ENCODE measurements around the gene COX18. TPM values are rescaled to one million over a fixed set of nuclear protein-coding genes. Genes with fewer than 3 reads are reported as not detected.

COX18 gene
- total and polyA plus RNA-seq, 7 donors: 6.6 to 21.3 (median 13.6) TPM

- H3K4me3 ChIP-seq: peak overlapping the region; percentile 64 to 87 (median 76)
- no peak for DNase-seq
- intact Hi-C loops (cut with DNase I): no loop called here
- WGBS, 2 donors: 2 to 6% methylated on average over 9 of the region's 9 CpGs
- peaks cover 0 to 21% (median 0%) of the 10 kb centered on the region in 4 donors for H3K36me3 ChIP-seq
- H3K27ac ChIP-seq: peak overlapping the region; percentile 92 to 97 (median 94)
- no peak for TF ChIP-seq POLR2A (IDR thresholded peaks at IDR 0.05)
- TF ChIP-seq EP300 (IDR thresholded peaks at IDR 0.05): no peak
- TF ChIP-seq CTCF (IDR thresholded peaks at IDR 0.05): no peak
- TF ChIP-seq POLR2AphosphoS5 (IDR thresholded peaks at IDR 0.05): no peak
- H3K9me3 ChIP-seq: no peaks in the 10 kb centered on the region
- no peaks in the 10 kb centered on the region for H3K27me3 ChIP-seq
- peaks cover 0 to 34% (median 21%) of the 10 kb centered on the region in 4 donors for H3K4me1 ChIP-seq
These were observed 516 bp upstream of the COX18 start for GRCh38 chr4:73070074-73070390.

- H3K36me3 ChIP-seq: peaks cover 0 to 17% (median 0%) of the 10 kb centered on the region in 4 donors
- peaks cover 0 to 34% (median 21%) of the 10 kb centered on the region in 4 donors for H3K4me1 ChIP-seq
- intact Hi-C loops (cut with DNase I): loop anchor here (1.0 to 5.0 kb wide), 2 partner anchors 190 to 501 kb away; partner anchors contain the start of genes ADAMTS3 and ANKRD17
- H3K9me3 ChIP-seq: no peaks in the 10 kb centered on the region
- H3K27me3 ChIP-seq: no peaks in the 10 kb centered on the region
- peak overlapping the region; percentile 64 to 87 (median 76) for H3K4me3 ChIP-seq
- peak overlapping the region; percentile 92 to 97 (median 94) for H3K27ac ChIP-seq
- DNase-seq: no peak
- TF ChIP-seq POLR2AphosphoS5 (IDR thresholded peaks at IDR 0.05) (peak in 1 of 4 donors; percentile 41), CTCF (IDR thresholded peaks at IDR 0.05) (no peak), EP300 (IDR thresholded peaks at IDR 0.05) (no peak)
- WGBS, 2 donors: 0% methylated on average over 27 of the region's 27 CpGs
These were observed 802 bp downstream of the COX18 start for GRCh38 chr4:73068491-73069337.

GRCh38 chr4:73067971-73068394 lies 1.5 kb downstream of the COX18 start:
- no peak for TF ChIP-seq POLR2AphosphoS5 (IDR thresholded peaks at IDR 0.05)
- TF ChIP-seq POLR2A (IDR thresholded peaks at IDR 0.05): no peak
- no peak for TF ChIP-seq EP300 (IDR thresholded peaks at IDR 0.05)
- TF ChIP-seq CTCF (IDR thresholded peaks at IDR 0.05): no peak
- Histone ChIP-seq H3K27me3 (no peaks in the 10 kb centered on the region), H3K36me3 (peaks cover 0 to 20% (median 0%) of the 10 kb centered on the region in 4 donors), H3K9me3 (no peaks in the 10 kb centered on the region), H3K4me1 (peaks cover 0 to 34% (median 21%) of the 10 kb centered on the region in 4 donors), H3K4me3 (peak overlapping the region; percentile 64 to 87 (median 76)), H3K27ac (peak overlapping the region; percentile 92 to 97 (median 94))
- no peak for DNase-seq
- WGBS, 2 donors: 18 to 37% methylated on average over 4 of the region's 4 CpGs
- intact Hi-C loops (cut with DNase I): loop anchor here (5.0 kb wide), 1 partner anchor 501 kb away; the partner anchor contains the start of gene ADAMTS3

GRCh38 chr4:73066928-73067327 lies 2.6 kb downstream of the COX18 start:
- Histone ChIP-seq H3K36me3 (peaks cover 0 to 28% (median under 1%) of the 10 kb centered on the region in 4 donors), H3K9me3 (no peaks in the 10 kb centered on the region), H3K4me1 (peaks cover 0 to 34% (median 21%) of the 10 kb centered on the region in 4 donors), H3K4me3 (no peak overlapping the region), H3K27me3 (no peaks in the 10 kb centered on the region), H3K27ac (peak overlapping the region in 1 of 4 donors; percentile 97)
- DNase-seq: no peak
- TF ChIP-seq EP300 (IDR thresholded peaks at IDR 0.05): no peak
- no peak for TF ChIP-seq POLR2A (IDR thresholded peaks at IDR 0.05)
- no peak for TF ChIP-seq CTCF (IDR thresholded peaks at IDR 0.05)
- TF ChIP-seq POLR2AphosphoS5 (IDR thresholded peaks at IDR 0.05): no peak
- 79 to 96% methylated on average over 2 of the region's 2 CpGs for WGBS, 2 donors
- intact Hi-C loops (cut with DNase I): loop anchor here (5.0 kb wide), 1 partner anchor 500 kb away; the partner anchor contains the start of gene ADAMTS3
